Activated CD4-positive, alpha-beta T cell treated with anti-CD3 and anti-CD28 coated beads, Interleukin-10, Interleukin-2, amounts not matched to agents 100 ng/mL and 50 ng/mL, durations not matched to agents 16 hours and 8 hours (primary cell): ENCODE data around the gene HGS.

Source experiments
- DNase-seq: peaks from one replicate; pipeline ENCODE4 v3.0.0-alpha.2; 2020

The HGS gene

DNA sequence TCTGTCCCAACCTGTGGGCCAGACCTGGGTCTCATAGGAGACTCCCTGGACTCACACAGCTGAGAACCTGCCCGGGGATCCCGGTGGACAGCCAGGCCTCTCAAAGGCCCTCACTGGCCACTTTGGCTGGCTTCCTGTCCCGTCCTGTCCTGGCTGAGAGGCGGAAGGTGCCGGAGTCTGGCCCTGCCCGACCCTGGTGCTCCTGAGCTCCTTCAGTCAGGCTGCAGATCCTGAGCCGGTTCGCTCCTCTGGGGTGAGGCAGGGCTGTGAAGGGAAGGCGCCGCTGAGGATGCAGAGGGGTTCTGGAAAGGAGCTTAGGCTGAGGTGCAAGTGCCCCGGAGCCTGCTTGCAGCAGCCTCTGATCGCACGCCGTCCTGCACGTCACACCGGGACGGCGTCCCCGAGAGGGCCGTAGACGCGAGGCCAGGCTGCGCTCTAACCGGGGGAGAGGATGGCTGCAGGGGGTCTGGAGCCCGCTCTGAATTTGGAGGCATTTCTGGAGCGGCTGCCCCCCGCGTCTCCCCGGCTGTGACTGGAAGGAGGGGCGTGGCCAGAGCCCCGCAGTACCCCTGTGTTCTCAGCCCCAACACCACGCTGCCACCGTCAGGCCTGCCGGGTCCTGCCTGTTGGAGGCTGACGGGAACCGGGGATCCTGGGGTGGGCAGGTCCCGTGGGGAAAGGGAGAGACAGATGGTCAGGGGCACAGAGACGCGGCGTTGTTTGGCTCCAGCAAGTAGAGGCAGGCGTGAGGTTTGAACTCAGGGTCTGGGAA, 4.1 kb downstream of the HGS start:
- no peak for DNase-seq

DNA sequence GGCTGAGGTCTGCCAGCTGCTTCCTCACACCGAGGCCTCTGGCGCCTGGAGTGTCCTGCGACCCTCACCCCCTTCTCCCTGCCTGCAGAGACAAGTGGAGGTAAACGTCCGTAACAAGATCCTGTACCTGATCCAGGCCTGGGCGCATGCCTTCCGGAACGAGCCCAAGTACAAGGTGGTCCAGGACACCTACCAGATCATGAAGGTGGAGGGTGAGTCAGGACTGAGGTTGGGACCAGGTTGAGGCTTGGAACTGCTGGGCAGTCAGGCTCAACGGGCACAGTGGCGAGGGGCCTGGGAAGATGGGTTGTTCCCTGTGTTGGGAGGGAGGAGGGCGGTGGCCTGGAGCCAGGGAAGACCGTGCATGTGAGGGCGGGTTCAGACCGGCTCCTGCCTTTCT, 4.8 kb downstream of the HGS start:
- no peak for DNase-seq

DNA sequence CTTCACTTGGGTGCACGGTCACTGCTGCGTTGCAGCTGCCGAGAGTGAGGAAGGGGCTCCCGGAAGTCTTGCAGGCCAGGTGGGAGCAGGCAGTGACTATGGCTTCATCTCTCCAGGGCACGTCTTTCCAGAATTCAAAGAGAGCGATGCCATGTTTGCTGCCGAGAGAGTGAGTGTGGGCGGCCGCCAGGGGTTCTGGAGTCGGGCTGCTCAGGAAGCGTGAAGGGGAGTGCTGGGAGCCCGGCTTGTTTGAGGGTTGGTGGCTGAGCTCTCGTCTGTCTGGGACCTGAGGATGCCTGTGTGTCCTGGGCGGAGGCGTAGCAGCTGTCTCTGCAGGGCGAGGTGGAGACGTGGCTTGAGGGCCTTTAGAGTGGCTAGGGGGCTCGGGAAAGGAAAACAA, 6.3 kb downstream of the HGS start:
- no peak for DNase-seq

DNA sequence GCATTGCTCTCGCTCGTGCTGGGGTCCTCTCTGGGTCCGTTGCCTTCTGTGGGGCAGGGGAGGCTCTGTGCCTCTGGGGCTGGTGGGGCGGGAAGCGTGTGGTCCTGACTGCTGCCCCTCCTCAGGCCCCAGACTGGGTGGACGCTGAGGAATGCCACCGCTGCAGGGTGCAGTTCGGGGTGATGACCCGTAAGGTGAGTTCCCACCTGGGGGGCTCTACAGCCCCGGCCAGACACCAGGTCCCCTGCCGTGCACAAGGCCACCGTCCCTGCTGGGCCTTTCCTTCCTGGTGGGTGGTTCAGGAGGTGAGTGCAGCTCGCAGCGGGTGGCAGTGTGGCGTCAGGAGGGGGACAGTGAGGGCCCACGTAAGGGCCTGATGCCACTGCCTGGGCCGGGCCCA, 6.7 kb downstream of the HGS start:
- no peak for DNase-seq

DNA sequence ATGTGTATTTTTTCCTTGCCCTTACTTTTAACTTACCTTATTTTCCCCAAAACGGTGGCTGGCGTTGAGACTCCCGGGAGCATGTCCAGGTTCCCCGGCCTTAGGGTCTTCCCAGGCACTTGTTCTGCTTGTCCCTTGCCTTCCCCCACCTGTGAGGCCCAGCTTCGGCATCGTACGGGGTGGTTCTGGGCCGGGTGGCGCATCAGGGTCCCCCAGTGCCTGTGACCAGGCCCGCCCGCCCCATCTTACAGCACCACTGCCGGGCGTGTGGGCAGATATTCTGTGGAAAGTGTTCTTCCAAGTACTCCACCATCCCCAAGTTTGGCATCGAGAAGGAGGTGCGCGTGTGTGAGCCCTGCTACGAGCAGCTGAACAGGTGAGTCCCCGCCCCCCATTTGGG, 7.4 kb downstream of the HGS start:
- no peak for DNase-seq

DNA sequence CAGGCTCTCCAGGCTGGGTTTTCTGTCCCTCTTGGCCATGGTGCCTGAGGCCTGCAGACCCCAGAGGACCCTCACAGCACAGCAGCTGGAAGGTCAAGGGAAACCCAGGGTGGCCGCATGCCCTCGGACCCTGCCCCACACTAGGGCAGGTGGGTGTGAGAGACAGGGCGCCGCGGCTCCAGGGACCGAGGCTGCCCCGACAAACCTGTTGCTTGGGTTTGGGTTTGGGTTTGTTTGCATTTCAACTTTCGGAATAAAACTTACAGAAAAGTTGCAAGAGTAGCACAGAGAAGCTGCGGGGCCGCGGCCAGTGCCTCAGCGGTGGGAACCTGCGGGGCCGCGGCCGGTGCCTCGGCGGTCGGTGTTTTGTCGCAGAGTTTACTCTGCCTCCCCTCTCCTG, 7.8 kb downstream of the HGS start:
- DNase-seq = no peak

DNA sequence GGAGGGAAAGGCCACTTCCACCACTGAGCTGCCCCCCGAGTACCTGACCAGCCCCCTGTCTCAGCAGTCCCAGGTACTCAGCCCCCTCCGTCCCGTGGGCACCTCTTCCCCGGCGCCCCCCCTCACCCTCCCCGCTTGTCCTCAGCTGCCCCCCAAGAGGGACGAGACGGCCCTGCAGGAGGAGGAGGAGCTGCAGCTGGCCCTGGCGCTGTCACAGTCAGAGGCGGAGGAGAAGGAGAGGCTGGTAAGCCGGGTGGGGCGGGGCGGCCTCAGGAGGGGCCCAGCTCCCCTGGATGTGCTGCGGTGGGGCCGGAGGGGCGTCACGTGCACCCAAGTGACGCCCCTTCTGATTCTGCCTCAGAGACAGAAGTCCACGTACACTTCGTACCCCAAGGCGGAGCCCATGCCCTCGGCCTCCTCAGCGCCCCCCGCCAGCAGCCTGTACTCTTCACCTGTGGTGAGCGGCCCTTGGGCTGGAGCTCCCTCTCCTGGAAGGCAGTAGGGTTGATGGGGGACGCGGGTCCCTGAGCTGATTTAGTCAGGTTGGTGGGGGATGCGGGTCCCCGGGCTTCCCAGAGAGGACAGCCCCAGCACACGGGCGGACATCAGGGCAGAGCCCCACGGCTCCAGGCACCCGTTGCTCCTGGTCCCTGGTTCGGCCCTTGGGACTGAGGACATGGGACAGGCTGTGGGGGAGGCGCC, 9.8 kb downstream of the HGS start:
- DNase-seq = no peak

DNA sequence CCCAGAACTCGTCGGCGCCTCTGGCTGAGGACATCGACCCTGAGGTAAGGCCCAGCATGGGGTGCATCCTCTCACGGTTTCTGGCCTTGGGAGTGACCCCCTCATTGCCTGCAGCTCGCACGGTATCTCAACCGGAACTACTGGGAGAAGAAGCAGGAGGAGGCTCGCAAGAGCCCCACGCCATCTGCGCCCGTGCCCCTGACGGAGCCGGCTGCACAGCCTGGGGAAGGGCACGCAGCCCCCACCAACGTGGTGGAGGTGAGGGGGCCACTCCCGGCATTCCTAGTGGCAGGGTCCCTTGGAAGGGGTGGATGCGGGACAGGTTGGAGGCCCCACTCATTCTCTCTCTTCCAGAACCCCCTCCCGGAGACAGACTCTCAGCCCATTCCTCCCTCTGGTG, 11.0 kb downstream of the HGS start:
- no peak for DNase-seq

DNA sequence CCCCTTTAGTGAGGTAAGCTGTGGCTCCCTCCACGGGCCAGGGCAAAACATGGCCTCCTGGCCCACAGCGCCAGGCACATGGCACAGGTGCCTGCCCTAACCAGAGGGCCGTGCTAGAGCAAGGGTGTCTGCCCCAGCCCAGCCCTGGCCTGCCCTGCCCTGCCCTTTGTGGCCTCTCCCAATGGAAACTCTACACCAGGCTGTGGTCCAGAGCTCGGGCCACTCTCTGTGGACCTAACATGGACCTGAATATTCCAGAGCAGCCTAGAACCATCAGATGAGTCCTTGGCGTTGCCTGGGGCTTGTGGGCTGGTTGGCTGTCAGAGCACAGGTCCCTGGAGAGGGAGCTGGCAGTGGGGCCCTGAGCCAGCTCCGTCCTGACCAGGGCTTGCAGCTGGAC, 11.4 kb downstream of the HGS start:
- DNase-seq = no peak

DNA sequence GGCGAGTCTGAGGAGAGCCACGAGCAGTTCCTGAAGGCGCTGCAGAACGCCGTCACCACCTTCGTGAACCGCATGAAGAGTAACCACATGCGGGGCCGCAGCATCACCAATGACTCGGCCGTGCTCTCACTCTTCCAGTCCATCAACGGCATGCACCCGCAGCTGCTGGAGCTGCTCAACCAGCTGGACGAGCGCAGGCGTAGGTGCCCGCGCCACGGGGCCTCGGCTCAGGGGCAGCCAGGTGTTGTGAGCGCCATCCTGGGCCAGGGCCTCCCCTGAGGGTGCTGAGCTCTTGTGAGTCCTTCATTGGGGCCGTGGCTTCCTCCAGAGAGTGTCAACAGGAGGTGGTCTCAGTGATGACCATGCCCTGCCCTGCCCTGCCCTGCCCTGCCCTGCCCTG, 12.0 kb downstream of the HGS start:
- no peak for DNase-seq

DNA sequence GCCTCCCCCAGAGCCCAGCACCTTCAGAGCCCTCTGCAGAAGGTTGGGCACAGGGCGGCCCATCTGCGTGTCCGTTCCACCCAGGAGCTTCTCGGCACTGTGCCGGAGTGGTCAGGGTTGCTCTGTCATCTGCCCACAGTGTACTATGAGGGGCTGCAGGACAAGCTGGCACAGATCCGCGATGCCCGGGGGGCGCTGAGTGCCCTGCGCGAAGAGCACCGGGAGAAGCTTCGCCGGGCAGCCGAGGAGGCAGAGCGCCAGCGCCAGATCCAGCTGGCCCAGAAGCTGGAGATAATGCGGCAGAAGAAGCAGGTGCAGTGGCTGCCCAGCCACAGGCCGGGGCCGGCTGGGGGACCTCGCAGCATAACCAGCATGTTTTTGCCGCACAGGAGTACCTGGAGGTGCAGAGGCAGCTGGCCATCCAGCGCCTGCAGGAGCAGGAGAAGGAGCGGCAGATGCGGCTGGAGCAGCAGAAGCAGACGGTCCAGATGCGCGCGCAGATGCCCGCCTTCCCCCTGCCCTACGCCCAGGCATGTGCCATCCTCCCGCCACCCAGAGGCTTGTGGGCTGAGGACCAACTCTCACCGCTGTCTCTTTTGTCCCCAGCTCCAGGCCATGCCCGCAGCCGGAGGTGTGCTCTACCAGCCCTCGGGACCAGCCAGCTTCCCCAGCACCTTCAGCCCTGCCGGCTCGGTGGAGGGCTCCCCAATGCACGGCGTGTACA, 12.6 kb downstream of the HGS start:
- no peak for DNase-seq

DNA sequence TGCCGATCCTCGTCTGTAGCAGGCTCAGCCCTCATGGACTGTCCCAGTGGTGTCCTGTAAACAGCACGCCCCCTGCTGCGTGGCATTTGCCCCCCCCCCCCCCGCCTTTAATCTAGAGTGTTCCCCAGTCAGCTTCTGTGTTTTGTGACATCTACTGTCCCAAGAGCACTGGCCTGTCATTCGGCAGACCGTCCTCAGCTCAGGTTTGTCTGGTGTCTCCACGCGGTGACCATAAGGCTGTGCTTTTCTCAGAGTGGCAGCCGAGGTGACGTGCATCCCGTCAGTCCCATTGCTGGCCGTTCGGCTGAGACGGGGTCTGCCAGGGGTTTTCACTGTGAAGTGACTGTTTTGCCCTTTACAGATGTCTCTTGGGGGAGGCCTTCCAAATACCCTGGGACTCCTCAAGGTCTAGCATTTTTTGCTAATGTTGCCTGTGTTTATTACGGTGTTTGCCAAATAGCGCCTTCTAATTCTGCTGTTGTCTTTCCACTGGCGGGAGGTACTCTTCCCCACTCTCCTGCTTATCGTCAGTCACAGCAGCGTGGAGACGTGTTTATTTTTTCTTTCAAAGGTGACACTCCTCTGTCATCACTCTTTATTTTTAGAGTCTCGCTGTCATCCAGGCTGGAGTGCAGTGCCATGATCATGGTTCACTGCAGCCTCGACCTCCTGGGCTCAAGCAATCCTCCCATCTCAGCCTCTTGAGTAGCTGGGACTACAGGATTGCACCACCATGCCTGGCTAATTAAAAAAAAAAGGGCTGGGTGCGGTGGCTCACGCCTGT, 13.6 kb downstream of the HGS start:
- no peak for DNase-seq

DNA sequence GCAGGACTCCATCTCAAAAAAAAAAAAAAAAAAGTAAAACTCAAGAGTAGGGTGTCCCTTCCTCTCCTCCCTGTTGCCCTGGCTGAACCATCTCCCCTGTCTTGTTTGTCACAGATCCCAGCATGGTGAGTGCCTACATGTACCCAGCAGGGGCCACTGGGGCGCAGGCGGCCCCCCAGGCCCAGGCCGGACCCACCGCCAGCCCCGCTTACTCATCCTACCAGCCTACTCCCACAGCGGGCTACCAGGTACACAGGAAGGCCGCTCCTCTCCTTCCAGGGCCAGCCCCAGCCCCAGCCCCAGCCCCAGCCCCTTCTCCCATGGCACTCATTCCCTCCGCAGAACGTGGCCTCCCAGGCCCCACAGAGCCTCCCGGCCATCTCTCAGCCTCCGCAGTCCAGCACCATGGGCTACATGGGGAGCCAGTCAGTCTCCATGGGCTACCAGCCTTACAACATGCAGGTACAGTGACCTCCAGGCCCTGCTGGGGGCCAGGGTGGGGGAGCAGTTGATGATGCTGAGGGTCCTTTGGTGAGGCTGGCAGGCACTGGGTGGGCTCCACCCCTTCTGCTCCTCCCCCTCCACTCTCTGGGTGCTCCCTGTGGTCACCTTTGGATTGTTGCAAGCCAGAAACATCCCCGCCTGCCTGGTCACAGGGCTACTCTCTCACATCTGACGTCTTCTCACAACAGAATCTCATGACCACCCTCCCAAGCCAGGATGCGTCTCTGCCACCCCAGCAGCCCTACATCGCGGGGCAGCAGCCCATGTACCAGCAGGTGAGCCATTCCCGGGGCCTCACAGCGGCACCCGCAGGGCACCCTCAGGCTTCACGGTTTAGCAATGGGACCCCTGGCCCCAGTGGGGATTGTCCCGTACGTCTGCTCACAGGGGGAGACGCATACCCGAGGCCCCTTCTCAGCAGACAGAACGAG, 16.8 kb downstream of the HGS start:
- no peak for DNase-seq

DNA sequence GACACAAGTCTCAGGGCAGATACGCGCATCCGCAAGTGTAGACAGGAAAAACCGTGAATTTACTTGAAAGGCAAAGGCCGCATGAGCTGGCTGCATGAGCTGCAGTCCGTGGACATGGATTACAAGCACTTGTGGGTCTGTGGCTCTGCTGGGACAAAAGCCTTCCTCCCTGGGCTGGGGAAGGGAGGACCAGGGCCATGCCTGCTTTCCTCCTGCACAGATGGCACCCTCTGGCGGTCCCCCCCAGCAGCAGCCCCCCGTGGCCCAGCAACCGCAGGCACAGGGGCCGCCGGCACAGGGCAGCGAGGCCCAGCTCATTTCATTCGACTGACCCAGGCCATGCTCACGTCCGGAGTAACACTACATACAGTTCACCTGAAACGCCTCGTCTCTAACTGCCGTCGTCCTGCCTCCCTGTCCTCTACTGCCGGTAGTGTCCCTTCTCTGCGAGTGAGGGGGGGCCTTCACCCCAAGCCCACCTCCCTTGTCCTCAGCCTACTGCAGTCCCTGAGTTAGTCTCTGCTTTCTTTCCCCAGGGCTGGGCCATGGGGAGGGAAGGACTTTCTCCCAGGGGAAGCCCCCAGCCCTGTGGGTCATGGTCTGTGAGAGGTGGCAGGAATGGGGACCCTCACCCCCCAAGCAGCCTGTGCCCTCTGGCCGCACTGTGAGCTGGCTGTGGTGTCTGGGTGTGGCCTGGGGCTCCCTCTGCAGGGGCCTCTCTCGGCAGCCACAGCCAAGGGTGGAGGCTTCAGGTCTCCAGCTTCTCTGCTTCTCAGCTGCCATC, 17.7 kb downstream of the HGS start:
- DNase-seq = peak; percentile 46

DNA sequence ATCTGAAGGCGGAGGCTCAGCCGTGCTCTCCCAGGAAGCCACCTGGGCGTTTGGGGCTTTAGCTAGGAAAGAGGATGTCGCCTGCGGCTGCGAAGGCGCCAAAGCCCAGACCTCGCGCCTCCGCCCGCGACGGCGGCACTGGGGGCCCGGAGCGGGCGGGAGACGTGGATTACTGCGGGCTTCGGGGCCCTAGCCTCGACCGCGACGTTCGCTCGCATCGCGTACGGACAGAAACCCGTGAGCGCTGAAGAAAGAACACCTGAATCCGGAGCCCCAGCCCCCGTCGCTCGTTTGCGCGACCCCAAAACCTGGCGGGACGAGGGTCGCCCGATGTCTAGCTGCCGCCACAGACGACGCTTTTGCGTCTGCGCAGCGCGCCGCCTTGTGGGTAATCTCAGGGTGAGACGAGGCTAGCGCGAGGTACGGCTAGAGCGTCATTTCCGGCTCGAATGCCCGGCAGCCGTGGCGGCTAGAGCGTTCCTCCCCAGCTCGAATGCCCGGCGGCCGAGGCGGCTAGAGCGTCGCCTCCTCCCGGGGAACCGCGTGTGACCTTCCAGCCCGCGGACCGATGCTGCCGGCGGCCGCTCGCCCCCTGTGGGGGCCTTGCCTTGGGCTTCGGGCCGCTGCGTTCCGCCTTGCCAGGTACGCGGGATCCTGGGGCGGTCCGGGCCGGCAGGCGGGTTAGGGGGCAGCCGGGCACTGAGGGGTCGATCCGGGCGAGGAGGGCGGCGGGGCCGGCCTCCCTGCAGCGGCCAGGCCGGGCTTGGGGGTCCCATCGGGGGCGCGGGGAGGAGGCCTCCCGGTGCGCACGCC, 19.3 kb downstream of the HGS start, which contains the start of gene MRPL12:
TSS of gene MRPL12 (plus strand) at position 434 of the 813 bp plus-strand sequence. CDS start at position 569, 135 bp downstream.
- peak; percentile 95 for DNase-seq

DNA sequence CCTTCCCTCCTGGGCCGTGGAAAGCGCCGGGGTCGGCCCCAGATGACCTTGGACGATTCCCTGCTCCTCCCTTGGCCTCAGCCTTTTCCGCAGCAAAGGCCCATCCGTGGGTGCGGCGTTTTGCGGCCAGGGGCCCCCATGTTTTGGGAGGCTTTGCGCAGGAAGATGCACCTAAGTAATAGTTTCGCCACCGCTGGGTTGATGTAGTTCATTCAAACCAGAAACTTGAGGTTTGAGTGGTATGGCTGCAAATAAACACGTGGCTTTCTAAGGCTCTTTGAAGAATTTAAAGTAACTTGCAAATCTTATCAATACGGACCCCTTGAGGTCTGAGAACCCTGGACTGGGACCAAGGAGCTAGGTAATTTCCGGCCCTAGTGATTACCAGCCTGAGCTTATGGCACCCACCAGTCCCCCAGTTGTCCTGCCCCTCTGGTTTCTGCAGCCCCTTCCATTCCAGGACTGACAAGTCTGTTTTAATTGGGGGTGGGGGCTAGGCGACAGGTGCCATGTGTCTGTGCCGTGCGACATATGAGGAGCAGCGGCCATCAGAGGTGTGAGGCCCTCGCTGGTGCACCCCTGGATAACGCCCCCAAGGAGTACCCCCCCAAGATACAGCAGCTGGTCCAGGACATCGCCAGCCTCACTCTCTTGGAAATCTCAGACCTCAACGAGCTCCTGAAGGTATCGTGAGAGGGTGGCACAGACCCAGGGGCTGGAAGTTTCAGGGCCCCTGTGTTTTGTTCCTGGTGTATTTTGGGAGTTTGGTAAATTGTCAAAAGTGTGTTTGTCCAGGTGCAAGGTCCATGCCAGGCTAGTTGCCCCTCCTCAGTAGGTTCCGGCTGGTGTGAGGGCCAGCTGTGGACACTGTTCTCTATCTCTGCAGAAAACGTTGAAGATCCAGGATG, 20.2 kb downstream of the HGS start:
- DNase-seq = no peak

DNA sequence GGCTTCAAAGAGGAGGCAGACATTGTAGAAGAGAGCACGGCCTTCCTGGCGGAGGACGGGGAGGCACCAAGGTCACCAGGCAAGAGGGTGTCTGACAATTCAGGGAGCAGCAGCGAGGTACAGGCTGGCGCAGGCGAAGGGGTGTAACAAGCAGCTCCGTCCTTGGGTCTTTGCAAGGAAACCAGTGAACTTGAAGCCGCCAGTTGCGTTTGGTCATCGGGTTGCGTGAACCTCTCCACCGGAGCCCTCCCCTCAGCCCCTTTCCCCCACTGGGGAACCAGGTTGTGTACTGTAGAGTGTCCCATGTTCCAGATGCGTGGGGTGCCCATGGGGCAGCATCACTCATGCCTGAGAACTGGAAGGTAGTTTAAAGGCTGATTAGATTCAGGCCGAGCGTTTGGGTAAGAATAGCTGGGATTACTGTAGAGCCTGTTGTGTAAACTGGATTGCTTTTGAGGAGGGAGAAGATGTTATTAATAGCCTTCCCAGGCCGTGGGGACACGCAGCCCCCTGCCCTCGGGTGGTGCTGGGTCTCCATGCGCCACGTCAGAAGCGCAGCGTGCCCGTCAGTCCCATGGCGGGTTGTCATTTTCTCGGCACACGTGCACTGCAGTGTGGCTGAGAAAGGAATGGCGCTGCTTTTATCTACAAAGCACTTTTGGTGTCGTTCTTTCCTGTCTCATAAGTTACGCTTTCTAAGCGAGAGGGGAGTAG, 21.9 kb downstream of the HGS start:
- DNase-seq = no peak

DNA sequence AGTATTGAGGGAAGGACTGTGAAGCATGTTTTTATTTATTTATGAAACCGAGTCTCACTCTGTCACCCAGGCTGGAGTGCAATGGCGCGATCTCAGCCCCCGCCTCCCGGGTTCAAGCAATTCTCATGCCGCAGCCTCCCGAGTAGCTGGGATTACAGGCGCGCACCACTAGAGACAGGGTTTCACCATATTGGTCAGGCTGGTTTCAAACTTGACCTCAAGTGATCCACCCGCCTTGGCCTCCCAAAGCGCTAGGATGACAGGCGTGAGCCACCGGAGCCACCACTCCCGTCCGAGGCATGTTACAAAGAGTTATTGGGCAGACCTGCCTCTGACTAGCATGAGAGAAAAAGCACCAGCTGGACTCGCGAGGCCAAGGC, 22.4 kb downstream of the HGS start:
- DNase-seq = no peak
